NCI-H2196 (cell line): ENCODE data around the gene PIGU.
"Not testable (repeated sequence)": the region's sequence is repeated elsewhere in the genome, so short reads cannot be mapped to it uniquely, and the experiment has no call there.

Experiments used
- DNase-seq: peaks from one replicate; lab custom pipeline; 2025; ENCODE audit not compliant: unreplicated experiment; lab: John Stamatoyannopoulos, UW

The PIGU gene

DNA sequence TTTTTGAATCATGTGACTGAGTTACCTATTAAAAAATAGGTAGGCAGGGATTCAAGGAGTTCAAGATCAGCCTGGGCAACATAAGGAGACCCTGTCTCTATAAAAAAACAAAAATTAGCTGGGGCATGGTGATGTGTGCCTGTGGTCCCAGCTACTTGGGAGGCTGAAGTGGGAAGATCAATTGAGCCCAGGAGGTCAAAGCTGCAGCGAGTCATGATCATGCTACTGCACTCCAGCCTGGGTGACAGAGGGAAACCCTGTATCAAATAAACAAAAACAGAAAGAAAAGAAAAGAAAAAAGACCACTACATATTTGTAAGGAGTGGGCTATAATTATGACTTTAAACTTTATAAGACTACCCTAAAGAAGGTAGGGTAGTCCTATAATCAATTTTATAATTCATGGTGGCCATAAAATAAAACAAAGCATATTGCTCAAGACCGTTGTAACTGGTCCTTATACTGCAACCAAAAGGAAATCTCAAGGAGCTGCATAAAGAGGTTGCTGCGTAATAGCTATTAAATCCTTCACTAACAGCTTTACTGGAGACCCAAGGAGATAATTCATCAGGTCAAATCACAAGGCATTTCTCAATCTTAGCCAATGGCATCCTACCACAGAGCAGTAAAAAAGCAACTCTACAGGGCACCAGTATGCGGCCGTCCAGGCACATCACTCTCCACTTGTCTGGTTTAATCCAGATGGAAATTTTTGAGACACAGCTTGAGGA is 13.5 kb downstream of the PIGU start:
- no peak for DNase-seq

DNA sequence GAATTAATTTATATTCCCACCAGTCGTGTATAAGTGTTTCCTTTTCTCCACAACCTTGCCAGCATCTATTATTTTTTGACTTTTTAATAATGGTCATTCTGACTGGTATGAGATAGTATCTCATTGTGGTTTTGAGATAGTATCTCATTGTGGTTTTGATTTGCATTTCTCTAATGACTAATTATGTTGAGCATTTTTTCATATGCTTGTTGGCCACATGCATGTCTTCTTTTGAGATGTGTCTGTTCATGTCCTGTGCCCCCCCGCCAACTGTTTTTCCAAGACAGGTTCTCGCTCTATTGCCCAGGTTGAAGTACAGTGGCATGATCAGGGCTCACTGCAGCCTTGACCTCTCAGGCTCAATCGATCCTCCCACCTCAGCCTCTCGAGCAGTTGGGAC is 15.1 kb downstream of the PIGU start:
- DNase-seq = not testable (repeated sequence)

DNA sequence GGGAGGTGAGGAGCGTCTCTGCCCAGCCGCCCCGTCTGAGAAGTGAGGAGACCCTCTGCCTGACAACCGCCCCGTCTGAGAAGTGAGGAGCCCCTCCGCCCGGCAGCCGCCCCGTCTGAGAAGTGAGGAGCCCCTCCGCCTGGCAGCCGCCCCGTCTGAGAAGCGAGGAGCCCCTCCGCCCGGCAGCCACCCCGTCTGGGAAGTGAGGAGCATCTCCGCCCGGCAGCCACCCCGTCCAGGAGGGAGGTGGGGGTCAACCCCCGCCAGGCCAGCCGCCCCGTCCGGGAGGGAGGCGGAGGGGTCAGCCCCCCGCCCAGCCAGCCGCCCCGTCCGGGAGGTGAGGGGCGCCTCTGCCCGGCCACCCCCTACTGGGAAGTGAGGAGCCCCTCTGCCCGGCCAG is 18.2 kb downstream of the PIGU start:
- not testable (repeated sequence) for DNase-seq

DNA sequence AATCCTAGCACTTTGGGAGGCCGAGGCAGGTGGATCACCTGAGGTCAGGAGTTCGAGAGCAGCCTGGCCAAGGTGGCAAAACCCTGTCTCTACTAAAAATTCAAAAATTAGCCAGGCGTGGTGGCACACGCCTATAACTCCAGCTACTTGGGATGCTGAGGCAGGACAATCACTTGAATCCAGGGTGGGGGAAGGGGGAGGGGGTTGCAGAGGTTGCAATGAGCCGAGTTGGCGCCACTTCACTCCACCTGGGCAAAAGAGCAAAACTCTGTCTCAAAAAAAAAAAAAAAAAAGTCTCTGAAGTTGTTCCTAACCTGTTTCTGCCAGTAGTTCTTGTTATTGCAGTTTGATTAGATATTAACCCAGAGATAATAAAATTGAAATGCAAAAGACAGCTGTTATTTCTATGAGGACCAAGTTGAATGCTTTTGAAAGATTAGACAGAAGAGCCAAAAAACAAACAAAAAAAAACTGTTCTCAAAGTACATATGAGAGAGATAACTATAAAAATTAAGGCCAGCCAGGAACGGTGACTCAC is 22.6 kb downstream of the PIGU start:
- DNase-seq = no peak

DNA sequence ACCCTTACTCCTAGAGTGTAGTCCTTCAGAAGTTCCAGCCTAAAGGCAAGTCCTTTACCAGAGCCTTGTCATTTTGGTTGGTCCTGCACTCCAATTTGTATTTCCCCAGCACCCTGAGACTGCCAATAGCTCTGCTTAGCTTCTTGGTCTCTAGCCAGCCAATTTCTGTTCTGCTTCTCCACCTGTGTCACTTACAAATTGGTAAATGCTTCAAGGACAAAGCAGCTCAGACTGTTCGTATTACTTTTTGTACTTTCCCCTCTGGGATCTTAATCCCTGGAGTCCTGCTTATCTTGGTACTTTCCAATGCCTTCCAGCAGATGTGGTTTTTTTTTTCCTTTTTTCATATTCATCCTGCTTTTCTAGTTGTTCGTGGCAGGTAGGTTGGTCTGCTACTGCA is 25.7 kb downstream of the PIGU start:
- DNase-seq = no peak

DNA sequence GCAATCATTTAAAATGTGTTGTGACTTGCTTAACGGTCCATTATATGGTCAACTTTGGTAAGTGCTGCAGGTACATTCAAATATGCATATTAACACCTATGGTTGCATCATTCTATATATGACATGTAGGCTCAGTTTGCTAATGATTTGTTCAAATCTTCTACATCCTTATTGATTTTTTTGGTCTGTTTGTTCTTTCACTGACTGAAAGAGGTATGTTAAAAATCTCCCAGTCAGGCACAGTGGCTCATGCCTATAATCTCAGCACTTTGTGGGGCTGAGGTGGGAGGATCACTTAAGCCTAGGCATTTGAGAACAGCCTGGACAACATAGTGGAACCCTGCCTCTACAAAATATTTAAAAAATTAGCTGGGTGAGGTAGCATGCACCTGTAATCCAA is 29.2 kb downstream of the PIGU start:
- no peak for DNase-seq

DNA sequence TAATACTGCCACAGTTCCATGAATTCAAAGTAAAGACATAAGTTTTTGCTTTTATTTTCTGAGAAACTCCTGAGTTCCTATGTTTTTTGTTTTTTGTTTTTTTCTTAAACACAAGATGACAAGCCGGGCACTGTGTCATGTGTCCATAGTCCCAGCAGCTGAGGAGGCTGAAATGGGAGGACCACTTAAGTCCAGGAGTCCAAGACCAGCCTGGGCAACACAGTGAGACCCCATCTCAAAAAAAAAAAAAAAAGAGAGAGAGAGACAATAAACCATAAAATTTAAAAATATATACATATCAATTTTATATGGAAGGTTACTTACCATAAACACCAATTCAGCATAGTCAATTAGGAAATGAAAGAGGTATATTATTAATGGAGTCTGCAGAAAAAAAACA is 31.9 kb downstream of the PIGU start:
- no peak for DNase-seq

DNA sequence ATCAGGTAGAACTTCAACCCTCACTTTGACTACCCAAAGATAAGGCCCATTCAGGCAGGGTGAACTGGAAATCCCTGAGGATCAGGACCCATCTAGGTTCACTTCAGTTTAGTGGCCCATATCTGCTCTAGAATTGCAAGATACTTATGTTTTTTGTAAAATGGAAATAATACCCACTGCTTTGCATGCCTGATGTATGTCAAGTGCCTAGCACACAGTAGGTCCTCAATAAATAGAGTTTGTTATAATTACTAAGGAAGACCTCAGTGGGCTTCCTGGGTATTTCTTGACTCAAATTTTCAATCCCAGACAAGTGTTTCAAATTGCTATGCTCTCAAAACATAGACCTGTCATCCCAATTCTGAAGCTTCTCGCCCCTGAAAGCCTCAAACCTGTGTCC is 32.5 kb downstream of the PIGU start:
- DNase-seq = no peak

DNA sequence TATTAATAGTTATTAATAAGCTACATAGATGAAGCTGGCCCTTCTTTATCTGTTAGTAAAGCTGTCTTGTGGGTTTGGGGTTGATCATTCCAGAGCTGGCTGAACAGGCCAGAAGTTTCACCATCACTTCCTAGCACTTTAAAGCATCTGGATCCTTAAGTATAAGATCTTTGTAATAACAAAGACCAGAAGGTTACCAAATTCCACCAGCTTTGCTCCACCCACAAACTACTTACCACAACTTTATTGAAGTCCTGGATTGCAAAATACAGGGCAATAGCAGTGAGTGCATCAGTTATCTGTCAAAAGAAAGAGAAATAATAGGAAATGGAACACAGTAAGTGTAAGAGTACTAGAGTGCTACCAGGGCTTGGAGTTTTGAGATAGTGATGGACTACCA is 33.0 kb downstream of the PIGU start:
- no peak for DNase-seq

DNA sequence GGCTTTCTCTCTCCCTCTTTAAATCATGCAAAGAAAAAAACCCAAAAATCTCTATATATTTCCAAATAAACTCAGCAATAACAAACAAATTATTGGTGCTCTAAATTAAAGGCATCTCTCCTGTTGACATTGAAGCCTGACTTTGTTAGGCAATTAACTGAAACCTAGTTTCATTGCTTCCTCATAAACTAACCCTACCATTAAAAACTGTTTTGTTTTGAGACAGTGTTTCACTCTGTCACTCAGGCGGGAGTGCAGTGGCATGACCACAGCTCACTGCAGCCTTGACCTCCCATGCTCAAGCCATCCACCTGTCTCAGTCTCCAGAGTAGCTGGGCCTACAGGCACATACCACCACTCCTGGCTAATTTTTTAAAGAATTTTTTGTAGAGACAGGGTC is 34.9 kb downstream of the PIGU start:
- no peak for DNase-seq

DNA sequence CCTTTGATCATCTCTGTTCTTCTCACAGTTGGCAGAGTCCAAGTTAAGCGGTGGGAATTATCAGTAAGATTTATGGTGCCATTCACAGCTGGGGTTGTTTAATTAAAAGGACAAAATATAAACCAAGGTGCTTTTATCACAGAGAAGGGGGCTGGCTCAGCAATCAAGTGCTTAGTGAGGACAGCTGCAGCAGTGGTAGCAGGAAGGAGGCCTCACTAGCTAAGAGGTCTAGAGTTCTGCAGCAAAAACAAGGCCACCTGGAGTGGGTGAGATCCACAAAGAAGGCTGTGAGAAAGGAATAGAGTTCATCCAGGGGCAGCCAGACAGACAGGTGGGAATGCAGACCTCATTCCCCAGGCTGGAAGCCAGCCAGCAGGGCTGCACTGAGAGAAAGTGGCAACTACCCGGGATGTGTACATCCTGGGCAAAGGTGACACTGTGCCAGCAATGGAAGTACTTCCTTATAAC is 37.1 kb downstream of the PIGU start:
- DNase-seq = peak; percentile 74

DNA sequence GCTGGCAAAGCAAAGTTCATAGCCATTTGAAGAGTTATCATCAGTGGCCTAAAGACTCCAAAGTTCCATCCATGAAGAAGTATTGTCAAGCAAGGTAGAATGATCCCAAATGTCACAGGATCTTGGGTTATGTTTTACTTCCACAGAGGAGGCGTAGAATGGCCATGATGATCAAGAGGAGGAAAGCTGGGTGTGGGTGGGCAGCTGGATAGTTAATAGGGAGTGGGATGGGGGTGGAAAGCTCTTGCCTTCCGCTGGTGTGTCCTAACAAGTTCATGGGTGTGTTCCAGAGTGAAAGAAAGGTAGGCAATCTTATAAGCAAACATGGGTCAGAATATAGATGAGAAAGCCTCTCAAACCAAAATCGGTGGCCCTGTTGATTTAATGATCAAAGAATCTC is 38.4 kb downstream of the PIGU start:
- DNase-seq = no peak

DNA sequence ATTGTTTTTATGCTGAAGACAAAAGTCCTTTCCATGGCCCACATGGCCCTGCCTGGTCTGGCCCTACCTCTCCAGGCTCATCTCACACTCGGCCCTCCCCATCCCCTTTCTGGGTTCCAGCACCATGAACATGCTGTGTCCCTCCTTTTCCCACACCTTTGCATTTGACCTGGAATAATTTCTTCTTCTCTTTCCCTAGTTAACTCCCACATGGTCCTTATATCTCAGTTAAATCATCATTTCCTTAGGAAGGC is 38.9 kb downstream of the PIGU start:
- DNase-seq = no peak

DNA sequence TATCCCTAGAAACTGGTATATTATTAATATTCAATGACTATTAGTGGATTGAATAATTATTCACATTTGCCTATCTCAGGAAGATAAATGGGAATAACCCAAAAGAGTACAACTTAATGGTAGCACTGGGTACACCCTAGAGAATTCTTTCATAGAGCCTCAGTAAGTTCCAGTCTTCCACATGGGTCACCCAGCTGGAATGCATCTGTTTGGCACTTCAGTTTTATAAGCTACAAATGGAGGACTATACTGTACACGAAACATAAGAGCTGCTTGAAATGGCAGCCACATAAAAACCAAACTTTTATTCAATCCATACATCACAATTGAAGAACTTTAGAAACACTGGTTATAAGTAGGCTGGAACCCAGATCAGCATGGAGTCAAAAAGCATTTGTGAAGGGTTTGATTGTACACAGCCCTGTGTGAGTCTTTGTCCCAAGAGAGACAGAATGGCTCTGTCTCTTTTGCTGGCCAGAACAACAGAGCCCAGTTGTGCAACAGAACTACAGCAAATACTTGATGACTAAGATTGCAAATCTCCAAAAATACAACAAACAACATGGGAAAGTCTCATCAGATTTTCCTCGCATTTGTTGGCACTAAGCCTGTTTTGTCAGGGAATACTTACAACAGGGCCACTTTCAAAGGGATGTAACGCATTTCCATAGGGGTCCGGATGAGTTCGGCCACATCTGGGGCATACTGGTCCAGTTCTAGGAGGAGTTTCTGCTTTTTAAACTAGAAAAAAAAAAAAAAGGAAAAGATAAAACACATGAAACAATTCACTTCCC is 39.5 kb downstream of the PIGU start:
- no peak for DNase-seq

DNA sequence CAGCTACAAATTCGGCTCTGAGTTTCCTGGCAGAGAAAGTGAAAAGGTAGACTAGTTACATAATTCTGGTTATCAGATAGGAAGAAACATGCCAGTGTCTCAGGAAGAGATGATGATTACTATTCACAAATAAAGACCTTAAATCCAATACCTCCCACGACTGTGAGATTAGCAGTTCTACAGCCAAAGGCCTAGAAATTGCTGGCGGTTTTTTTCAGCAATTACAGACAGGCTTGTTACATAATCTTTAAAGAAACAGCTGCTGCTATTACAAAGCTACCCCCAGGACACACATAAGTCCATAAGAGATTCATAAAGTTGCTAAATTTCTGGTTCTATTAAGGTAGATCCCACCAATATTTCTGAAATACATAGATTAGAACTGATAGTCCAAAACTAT is 40.2 kb downstream of the PIGU start:
- no peak for DNase-seq

DNA sequence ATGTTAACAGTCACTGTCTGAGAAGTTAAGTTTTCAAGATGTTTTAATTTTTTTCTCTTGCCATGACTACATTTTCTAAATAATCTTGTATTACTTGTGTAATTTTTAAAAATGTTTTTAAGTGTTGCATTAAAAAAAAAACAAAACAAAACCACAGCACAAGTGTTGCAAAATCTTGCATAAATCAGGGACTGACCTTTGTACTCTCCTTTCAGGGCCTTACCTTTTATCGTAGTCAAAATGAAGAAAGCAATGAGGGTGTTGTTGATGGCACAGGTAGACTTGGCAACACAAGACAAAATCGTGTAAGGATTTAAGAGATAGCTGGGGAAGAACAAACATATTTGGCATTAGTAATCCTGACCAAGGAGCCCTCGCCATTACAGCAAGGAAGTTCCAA is 42.5 kb downstream of the PIGU start:
- no peak for DNase-seq

DNA sequence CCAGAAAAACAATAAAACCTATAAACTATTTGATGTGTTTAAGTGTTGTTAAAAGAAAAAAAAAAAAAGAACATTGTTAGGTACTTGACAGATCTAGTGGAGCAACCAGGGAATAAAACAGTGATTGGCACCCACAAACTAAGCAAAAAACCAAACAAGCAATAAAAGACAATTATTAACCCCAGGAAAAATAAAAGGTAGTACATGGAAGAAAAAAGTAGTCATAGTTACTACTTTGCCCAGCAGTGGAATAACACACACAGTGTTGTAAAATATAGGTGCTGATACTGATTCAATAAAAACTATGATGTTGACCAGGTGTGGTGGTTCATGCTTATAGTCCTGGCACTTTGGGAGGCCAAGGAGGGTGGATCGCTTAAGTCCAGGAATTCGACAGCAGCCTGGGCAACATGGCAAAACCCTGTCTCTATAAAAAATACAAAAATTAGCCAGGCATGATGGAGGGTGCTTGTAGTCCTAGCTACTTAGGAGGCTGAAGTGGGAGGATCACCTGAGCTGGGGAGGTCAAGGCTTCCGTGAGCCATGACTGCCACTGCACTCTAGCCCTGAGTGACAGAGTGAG is 43.9 kb downstream of the PIGU start:
- no peak for DNase-seq

DNA sequence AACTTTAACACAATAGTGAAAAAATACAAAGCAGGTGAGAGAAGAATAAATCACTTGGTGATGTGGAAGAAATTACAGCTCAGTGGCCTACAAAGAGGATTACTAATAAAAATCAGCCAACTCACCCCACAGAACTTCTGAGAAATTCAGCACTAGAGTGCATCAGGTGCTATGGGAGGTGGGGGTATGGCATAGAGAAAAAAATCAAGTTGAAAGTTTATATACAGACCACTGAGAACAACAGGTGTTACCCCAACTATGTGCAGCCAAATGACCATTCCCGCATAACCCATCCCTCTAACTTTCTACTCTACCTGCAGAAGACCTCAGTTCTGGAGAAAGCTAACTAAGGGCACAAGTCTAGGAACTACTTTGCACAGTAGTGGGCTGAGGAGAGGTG is 47.0 kb downstream of the PIGU start:
- DNase-seq = no peak

DNA sequence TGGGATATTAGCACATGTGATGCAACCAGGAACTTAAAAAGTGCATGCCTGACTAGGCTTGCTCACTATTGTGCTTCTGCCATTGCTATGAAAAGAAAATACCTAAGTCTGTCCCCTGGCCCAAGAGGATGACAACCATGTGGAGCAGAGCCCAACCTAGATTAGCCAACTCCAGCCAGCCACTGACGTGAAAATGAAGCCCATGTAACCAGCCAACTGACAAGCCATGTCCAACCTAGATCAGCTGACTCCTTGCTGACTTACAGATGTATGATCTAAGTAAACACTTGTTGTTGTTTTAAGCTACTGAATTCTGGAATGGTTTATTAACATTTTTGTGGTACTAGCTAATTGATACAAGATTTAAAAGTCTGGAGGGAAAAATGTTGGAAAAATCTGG is 47.5 kb downstream of the PIGU start:
- DNase-seq = no peak

DNA sequence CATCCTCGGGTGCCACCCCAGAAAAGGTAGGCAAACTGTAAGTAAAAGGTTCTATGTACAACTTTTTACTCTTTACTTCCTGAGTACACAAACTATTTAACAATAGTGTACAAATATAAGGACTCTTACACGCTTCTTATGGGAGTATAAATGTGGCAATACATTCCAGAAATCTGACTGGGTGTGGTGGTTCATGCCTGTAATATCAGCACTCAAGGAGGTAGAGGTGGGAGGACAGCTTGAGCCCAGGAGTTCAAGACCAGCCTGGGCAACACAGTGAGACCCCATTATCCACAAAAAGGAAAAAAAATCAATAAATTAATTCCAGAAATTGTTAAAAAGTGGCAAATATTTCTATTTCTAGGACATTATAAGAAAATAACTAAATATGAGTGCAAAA is 48.9 kb downstream of the PIGU start:
- no peak for DNase-seq

DNA sequence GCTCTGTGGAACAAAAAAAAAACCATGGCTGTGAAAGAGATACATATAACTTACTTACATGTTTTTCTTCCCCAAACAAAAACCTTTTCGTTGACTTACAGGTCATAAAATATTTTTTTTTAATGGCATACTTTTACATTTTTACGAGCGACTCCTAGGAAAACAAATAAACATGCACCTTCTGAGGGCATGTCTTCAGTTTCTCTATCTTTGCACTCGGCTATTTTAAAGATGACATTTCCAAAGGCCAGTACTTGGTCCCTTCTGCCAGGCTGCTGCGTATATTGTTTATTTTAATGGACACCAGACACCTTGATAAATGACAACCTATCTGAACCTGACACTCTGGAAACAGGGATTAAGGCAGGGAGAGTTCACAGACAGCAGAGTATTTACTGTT is 49.4 kb downstream of the PIGU start:
- DNase-seq = peak; percentile 10

DNA sequence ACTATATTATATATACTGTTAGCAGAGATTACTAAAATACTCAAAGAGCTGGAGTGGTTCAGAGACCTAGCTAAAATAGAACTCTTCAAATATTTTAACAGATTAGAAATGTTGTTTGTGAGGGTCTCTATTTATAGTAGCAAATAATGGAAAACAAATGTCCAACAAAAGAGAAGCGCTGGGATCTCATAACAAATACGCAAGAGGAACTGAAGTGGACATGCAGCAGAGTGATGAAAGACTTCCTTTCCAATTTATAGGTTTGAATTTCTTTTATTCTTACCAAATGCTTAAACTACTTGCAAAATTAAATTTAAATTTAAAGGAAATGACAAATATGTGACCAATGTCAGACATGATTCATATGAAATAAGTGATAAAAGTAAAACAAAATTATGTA is 49.9 kb downstream of the PIGU start:
- DNase-seq = no peak
